ENCODE data around the gene TMEM200A.

Gene TMEM200A

GRCh38 chr6:130470766-130471165 is 104.9 kb downstream of the TMEM200A start:
- no peaks in the 10 kb centered on the region for H3K27me3 ChIP-seq
- H3K9me3 ChIP-seq = peaks cover 4% of the 10 kb centered on the region; the same call in 1 of the 2 replicates
- no peaks in the 10 kb centered on the region for H3K36me3 ChIP-seq
- H3K4me1 ChIP-seq = no peaks in the 10 kb centered on the region
- H4K20me1 ChIP-seq = no peaks in the 10 kb centered on the region
- TF ChIP-seq Cebpa-rat (IDR thresholded peaks at IDR 0.05) = no peak
- H3K4me2 ChIP-seq = no peak overlapping the region
- no peak overlapping the region for H3K4me3 ChIP-seq
- H3K9ac ChIP-seq = no peak overlapping the region
- no peak overlapping the region for H3K27ac ChIP-seq

- Histone ChIP-seq H3K9me3 (peaks cover 4% of the 10 kb centered on the region; the same call in 1 of the 2 replicates), H3K4me1 (no peaks in the 10 kb centered on the region), H3K4me2 (no peak overlapping the region), H3K27me3 (no peaks in the 10 kb centered on the region), H3K4me3 (no peak overlapping the region), H3K36me3 (no peaks in the 10 kb centered on the region), H3K27ac (no peak overlapping the region), H3K9ac (no peak overlapping the region), H4K20me1 (no peaks in the 10 kb centered on the region)
- no peak for TF ChIP-seq Cebpa-rat (IDR thresholded peaks at IDR 0.05)
Measured at GRCh38 chr6:130473886-130474285, 108.1 kb downstream of the TMEM200A start.

- Histone ChIP-seq H3K27me3 (no peaks in the 10 kb centered on the region), H4K20me1 (no peaks in the 10 kb centered on the region), H3K9ac (no peak overlapping the region), H3K36me3 (no peaks in the 10 kb centered on the region), H3K4me1 (peaks cover 15% of the 10 kb centered on the region), H3K9me3 (0 out of 2 replicates have a peak, but pooled peaks cover 5% of the 10 kb centered on the region), H3K27ac (no peak overlapping the region), H3K4me2 (peak overlapping the region; percentile 13), H3K4me3 (no peak overlapping the region)
- TF ChIP-seq Cebpa-rat (IDR thresholded peaks at IDR 0.05) = no peak
Measured at GRCh38 chr6:130482645-130483390, 117.0 kb downstream of the TMEM200A start.

- TF ChIP-seq Cebpa-rat (IDR thresholded peaks at IDR 0.05) = no peak
- H3K4me1 ChIP-seq = peaks cover 15% of the 10 kb centered on the region
- H4K20me1 ChIP-seq = no peaks in the 10 kb centered on the region
- no peaks in the 10 kb centered on the region for H3K27me3 ChIP-seq
- H3K9ac ChIP-seq = no peak overlapping the region
- no peak overlapping the region for H3K27ac ChIP-seq
- 0 out of 2 replicates have a peak, but pooled peaks cover 5% of the 10 kb centered on the region for H3K9me3 ChIP-seq
- no peak overlapping the region for H3K4me3 ChIP-seq
- H3K4me2 ChIP-seq = no peak overlapping the region
- no peaks in the 10 kb centered on the region for H3K36me3 ChIP-seq
Measured at GRCh38 chr6:130485870-130486269, 120.1 kb downstream of the TMEM200A start.

GRCh38 chr6:130486417-130486816 is 120.6 kb downstream of the TMEM200A start:
- H3K9ac ChIP-seq = no peak overlapping the region
- no peaks in the 10 kb centered on the region for H3K36me3 ChIP-seq
- H3K27ac ChIP-seq = no peak overlapping the region
- no peak for TF ChIP-seq Cebpa-rat (IDR thresholded peaks at IDR 0.05)
- peaks cover 15% of the 10 kb centered on the region for H3K4me1 ChIP-seq
- no peaks in the 10 kb centered on the region for H3K27me3 ChIP-seq
- H3K9me3 ChIP-seq = 0 out of 2 replicates have a peak, but pooled peaks cover 5% of the 10 kb centered on the region
- H4K20me1 ChIP-seq = no peaks in the 10 kb centered on the region
- H3K4me2 ChIP-seq = no peak overlapping the region
- no peak overlapping the region for H3K4me3 ChIP-seq

GRCh38 chr6:130489514-130489913 is 123.7 kb downstream of the TMEM200A start:
- H3K9ac ChIP-seq = no peak overlapping the region
- H3K4me2 ChIP-seq = no peak overlapping the region
- H3K27ac ChIP-seq = no peak overlapping the region
- no peaks in the 10 kb centered on the region for H4K20me1 ChIP-seq
- H3K9me3 ChIP-seq = peaks cover 14% of the 10 kb centered on the region; the same call in 1 of the 2 replicates
- no peaks in the 10 kb centered on the region for H3K36me3 ChIP-seq
- H3K4me1 ChIP-seq = no peaks in the 10 kb centered on the region
- H3K27me3 ChIP-seq = no peaks in the 10 kb centered on the region
- H3K4me3 ChIP-seq = no peak overlapping the region
- no peak for TF ChIP-seq Cebpa-rat (IDR thresholded peaks at IDR 0.05)

Data from BLaER1 (cell line).